Umbilical cord (tissue), 2 donors: ENCODE measurements around the gene TSG101. TPM values are rescaled to one million over a fixed set of nuclear protein-coding genes. Genes with fewer than 3 reads are reported as not detected.
A peak's percentile ranks its signal among the peaks of the same experiment; 100 is the strongest.

Experiments used
- DNase-seq: peaks from one replicate; pipeline ENCODE4 v3.0.0-alpha.2; 2015; ENCODE audit warnings: low spot score
- total RNA-seq: library from RNA; depleted of rRNA; stranded (reverse); fragments of >200 nt; gene quantifications from one replicate; pipeline ENCODE4 v1.2.3, GENCODE V29; 2014; ENCODE audit warnings: low replicate concordance; ENCODE audit not compliant: insufficient read depth

TSG101 gene, protein sequence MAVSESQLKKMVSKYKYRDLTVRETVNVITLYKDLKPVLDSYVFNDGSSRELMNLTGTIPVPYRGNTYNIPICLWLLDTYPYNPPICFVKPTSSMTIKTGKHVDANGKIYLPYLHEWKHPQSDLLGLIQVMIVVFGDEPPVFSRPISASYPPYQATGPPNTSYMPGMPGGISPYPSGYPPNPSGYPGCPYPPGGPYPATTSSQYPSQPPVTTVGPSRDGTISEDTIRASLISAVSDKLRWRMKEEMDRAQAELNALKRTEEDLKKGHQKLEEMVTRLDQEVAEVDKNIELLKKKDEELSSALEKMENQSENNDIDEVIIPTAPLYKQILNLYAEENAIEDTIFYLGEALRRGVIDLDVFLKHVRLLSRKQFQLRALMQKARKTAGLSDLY
- 24.6 TPM for total RNA-seq

GRCh38 chr11:18526521-18527296, at the start of gene TSG101:
Gene TSG101, minus strand, starts transcription at chr11:18526942. Its CDS starts 126 bp downstream, at chr11:18526816.
- peak; percentile 97 for DNase-seq

DNA sequence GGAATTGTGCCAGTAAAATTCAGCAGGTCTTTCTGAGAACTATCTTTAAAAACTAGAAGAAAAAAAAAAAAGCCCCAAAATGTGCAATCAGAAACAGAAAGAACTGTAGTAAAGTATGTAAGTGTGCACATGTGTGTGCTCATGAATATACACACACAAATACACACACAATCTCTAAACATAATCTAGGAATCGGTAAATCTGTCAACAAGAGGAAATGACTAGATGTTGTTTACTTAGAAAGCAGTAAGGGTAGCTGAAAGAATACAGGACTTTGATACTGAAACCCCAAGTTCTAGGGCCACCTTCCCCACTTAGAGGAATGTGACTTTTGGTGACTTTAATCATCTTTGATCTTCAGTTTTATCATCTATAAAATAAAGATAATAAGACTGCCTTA, 48.6 kb upstream of the TSG101 start:
- no peak for DNase-seq

DNA sequence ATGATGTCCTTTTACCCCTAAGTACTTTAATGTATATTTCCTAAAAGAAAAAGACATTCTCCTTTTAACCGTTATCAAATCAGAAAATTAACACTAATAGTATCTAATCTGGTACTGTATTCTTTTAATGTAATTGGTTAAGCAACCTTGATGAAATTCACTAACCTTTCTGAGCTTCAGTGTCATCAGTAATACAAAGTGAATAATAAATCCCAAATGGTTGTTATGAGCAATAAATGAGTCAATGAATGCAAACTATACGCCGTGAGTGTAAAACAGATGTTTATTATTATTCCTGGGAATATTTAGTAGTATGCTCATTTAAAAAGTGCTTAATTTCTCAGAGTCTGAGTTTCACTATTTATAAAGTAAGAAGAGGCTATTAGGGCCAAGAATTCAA, 40.3 kb upstream of the TSG101 start:
- no peak for DNase-seq

DNA sequence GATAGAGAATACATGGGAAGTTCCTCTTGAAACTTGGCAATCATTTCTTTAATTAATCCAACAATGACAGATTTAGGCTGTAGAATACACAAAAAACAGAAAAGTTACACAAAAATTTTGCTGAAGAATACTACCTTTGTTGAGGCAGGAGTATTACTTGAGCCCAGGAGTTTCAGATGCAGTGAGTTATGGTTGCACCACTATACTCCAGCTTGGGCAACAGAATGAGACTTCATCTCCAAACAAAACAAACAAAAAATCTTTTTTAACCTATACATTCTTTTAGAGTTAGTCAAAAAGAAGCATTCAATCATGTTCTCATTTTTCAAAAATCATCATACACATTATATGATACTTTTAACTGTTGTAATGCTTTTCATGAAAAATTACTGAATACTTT, 39.7 kb upstream of the TSG101 start:
- no peak for DNase-seq

GRCh38 chr11:18564149-18564548, 37.4 kb upstream of the TSG101 start:
- DNase-seq, result no peak

DNA sequence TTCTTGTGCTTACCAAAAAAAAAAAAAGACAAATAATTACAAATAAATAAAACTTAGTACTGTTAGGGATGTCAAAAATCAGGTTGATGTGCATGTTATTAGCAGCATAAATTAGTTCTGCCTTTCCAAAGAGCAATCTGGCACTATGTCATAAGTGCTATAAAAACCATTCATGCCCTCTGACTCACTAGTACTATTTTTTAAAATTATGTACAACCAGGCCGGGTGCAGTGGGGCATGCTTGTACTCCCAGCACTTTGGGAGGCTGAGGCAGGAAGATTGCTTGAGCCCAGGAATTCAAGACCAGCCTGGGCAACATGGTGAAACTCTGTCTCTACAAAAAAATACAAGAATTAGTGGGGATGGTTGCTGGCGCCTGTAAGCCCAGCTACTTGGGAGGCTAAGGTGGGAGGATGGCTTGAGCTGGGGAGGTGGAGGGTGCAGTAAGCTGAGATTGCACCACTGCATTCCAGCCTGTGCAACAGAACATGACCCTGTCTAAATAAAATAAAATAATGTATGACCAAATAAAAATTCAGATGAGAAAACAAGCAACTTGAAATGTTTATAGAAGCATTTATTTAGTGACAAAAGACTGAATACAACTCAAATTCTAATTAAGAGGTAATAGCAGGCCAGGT, 36.5 kb upstream of the TSG101 start:
- no peak for DNase-seq

- DNase-seq, result no peak
These were observed 21.3 kb upstream of the TSG101 start for GRCh38 chr11:18548001-18548400.

- DNase-seq, result peak; percentile 24
These were observed 13.7 kb upstream of the TSG101 start for GRCh38 chr11:18540207-18541009.

DNA sequence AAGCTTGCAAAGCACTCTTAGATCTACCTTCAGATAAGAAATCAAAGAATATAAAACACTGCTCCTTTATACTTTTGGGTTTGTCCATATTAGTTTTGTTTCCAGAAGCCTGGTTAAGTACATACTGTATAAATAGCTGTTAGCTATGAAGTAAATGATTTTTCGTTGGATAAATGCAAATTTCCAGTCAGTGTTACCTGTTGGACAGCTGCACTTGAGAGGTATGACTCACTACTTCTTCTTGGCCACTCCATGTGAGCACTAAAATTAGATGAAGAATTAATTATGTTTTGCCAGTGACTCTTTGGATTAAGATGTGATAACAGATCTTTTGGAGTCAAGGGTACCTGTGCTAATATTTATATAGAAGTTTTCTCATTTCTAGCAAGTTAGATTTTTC, 9.5 kb upstream of the TSG101 start:
- no peak for DNase-seq

DNA sequence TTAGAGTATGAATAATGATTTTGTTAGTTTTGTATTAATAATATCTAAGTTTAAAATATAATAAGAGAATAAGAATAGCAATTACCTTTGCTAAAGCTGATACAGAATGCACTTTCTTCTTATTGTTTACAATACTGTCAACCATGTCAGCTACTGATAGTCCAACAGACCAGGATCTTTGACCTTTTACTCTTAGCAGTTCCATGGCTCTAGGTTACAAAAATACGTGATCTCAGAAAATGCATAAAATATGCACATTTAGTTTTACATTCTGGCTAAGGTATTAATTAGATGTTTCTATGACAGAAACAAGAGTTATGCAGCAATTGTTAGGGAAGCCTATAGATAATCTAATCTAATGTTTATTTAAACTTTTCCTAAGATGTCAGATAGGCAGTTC, 7.5 kb upstream of the TSG101 start:
- DNase-seq, result no peak

- DNase-seq, result no peak
These were observed 6.6 kb upstream of the TSG101 start for GRCh38 chr11:18533365-18533764.

DNA sequence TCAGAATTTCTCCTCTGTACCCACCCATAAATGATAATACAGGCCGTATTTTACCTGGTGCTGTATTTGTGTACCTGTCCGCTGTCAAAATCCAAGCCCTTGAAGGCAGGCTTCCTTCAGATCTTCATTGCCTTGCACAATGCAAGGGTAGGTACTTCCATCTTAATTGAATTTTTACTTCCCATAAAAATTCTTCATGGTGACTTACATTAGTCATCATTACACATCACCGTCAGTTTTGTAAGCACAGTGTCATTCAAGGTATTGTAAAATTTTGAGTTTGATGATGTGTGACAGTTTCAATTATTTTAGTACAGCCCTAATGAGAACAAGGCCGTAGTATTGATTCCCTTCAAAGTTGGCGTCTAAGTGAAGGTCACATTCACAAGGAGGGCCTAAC, 770 bp upstream of the TSG101 start:
- DNase-seq, result peak; percentile 11

GRCh38 chr11:18526130-18526520, 617 bp downstream of the TSG101 start:
- DNase-seq, result no peak

GRCh38 chr11:18524248-18524647, 2.5 kb downstream of the TSG101 start:
- no peak for DNase-seq

GRCh38 chr11:18523084-18523483, 3.7 kb downstream of the TSG101 start:
- DNase-seq, result no peak

DNA sequence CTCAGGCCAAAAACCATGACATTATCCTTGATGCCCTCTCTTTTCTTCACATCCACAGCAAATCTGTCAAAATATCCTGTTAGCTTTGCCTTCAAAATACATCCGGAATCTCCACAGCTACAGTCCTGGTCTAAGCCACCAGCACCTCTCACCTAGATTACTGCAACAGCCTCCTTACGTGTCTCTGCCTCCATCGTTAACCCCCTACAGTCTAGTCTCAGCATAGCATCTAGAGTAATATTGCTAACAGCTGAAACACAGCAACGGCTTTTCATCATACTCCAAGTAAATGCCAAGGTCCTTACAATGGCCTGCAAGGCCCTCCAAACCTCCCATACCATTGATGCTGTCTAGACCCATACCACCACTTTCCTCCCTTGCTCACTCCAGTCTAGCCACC, 4.4 kb downstream of the TSG101 start:
- DNase-seq, result no peak

DNA sequence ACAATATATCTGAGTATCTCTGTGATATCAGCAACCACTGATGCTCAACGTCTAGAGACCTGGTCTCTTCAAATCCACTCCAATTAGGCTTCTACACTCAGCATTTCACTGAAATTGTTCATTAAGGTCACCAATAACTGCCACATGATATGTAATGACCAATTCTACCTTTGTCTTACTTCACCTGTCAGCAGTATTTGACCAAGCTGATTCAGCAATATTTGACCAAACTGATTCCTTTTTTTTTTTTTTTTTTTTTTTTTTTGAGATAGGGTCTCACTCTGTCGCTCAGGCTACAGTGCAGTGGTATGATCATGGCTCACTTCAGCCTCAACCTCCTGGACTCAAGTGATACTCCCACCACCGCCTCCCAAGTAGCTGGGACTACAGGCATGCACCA, 5.6 kb downstream of the TSG101 start:
- DNase-seq, result no peak

- DNase-seq, result no peak
These were observed 24.4 kb downstream of the TSG101 start for GRCh38 chr11:18502352-18502751.

- DNase-seq, result no peak
These were observed 25.1 kb downstream of the TSG101 start for GRCh38 chr11:18501629-18502028.

DNA sequence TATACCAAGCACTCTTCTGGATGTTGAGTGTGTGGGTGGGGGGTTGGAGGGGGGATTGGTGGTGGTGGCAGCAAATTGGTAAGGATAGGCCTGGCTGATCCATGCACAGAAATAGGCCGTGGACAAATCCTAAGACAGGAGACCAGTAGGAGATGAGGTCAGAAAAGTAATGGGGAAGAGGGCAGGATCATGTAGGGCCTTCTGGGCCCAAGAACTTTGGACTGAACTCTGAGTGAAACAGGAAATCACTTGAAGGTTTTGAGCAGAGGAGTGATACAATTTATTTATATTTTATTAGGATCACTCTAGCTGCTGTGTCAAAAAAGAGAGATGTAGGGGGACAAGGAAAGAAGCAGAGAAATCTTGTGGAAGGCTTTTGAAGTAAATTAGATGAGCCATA, 28.7 kb downstream of the TSG101 start:
- no peak for DNase-seq

- no peak for DNase-seq
These were observed 31.0 kb downstream of the TSG101 start for GRCh38 chr11:18495703-18496102.

DNA sequence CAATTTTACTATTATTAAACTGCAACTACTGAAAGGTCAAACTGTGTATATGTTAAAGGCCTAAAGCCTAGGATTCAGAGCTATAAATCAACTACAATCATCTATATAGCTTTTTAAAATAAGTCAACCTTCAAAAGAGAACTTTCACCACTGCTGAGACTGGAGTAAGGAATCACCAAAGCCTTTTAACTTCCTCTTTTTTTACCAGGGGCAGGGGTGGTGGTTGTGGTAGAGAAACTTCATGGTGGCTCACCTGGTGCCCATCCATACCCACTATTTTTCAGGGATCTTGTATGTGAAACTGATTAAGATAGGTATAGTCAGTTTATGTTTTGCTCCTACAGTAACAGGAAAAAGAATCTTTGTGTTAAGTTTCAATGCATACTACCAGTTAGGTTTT, 31.5 kb downstream of the TSG101 start:
- DNase-seq, result no peak
